ENCODE data around the gene NISCH.

DNA sequence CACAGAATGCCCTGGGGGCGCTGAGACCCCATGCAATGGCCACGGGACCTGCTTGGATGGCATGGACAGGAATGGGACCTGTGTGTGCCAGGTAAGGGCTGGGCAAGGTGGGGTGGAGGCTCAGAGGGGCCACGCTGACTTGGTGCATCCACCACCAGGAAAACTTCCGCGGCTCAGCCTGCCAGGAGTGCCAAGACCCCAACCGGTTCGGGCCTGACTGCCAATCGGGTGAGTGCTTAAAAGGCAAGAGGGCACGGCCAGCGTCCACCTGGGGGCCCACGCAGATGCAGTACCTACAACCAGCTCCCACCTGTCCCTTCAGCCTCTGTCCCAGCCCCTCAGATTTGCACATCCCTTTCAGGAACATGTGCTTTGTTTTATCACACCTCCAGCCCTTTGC is 46.6 kb downstream of the NISCH start:
- TF ChIP-seq, protein P1, sequence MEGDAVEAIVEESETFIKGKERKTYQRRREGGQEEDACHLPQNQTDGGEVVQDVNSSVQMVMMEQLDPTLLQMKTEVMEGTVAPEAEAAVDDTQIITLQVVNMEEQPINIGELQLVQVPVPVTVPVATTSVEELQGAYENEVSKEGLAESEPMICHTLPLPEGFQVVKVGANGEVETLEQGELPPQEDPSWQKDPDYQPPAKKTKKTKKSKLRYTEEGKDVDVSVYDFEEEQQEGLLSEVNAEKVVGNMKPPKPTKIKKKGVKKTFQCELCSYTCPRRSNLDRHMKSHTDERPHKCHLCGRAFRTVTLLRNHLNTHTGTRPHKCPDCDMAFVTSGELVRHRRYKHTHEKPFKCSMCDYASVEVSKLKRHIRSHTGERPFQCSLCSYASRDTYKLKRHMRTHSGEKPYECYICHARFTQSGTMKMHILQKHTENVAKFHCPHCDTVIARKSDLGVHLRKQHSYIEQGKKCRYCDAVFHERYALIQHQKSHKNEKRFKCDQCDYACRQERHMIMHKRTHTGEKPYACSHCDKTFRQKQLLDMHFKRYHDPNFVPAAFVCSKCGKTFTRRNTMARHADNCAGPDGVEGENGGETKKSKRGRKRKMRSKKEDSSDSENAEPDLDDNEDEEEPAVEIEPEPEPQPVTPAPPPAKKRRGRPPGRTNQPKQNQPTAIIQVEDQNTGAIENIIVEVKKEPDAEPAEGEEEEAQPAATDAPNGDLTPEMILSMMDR (IDR thresholded peaks at IDR 0.05; ENCODE audit: low read depth, low read length): no peak
- no peak for TF ChIP-seq EZH2phosphoT487 (IDR thresholded peaks at IDR 0.05; ENCODE audit: low read depth)

Data from OCI-LY3 (cell line).